IPS-20b (cell line): Measurements from ENCODE around the gene TNS4.
A peak's percentile ranks its signal among the peaks of the same experiment; 100 is the strongest.

ENCODE experiments used
- H3K27ac ChIP-seq: one replicate; pipeline ENCODE4 v1.5.1; 2013; ENCODE audit warnings: low read length
- H3K27me3 ChIP-seq: 2 replicates; pipeline ENCODE4 v1.6.1; 2013; ENCODE audit warnings: mild to moderate bottlenecking, low read length, inconsistent platforms; ENCODE audit not compliant: insufficient read depth
- H3K36me3 ChIP-seq: 2 replicates; pipeline ENCODE4 v1.6.1; 2013; ENCODE audit warnings: low read depth, mild to moderate bottlenecking, inconsistent platforms, low read length, moderate library complexity; ENCODE audit not compliant: insufficient read depth
- H3K4me1 ChIP-seq: 2 replicates; pipeline ENCODE4 v1.6.1; 2013; ENCODE audit warnings: mild to moderate bottlenecking, control low read depth, inconsistent platforms, low read length, moderate library complexity; ENCODE audit not compliant: insufficient read depth
- H3K4me3 ChIP-seq: 2 replicates; pipeline ENCODE4 v1.5.1; 2013; ENCODE audit warnings: mild to moderate bottlenecking, low read length, inconsistent platforms
- H3K9ac ChIP-seq: 2 replicates; pipeline ENCODE4 v1.6.1; 2013; ENCODE audit warnings: low read depth, mild to moderate bottlenecking, inconsistent platforms, low read length, moderate library complexity
- H3K9me3 ChIP-seq: 2 replicates; pipeline ENCODE4 v1.6.1; 2013; ENCODE audit warnings: mild to moderate bottlenecking, low read depth, low read length, inconsistent platforms; ENCODE audit not compliant: insufficient read depth

TNS4 gene

GRCh38 chr17:40514013-40514875 is 12.8 kb upstream of the TNS4 start:
- no peaks in the 10 kb centered on the region for H3K36me3 ChIP-seq
- H3K9ac ChIP-seq = no peak overlapping the region
- no peaks in the 10 kb centered on the region; the same call in 1 of the 2 replicates for H3K27me3 ChIP-seq
- H3K27ac ChIP-seq = no peak overlapping the region
- H3K4me3 ChIP-seq = no peak overlapping the region
- no peaks in the 10 kb centered on the region for H3K9me3 ChIP-seq
- H3K4me1 ChIP-seq = peaks cover 9% of the 10 kb centered on the region

- peaks cover 6% of the 10 kb centered on the region for H3K4me1 ChIP-seq
- H3K27me3 ChIP-seq = no peaks in the 10 kb centered on the region; the same call in 1 of the 2 replicates
- no peak overlapping the region for H3K27ac ChIP-seq
- H3K36me3 ChIP-seq = no peaks in the 10 kb centered on the region
- H3K9me3 ChIP-seq = no peaks in the 10 kb centered on the region
- H3K4me3 ChIP-seq = no peak overlapping the region
- no peak overlapping the region for H3K9ac ChIP-seq
These were observed 10.3 kb upstream of the TNS4 start for GRCh38 chr17:40511667-40512220.

- H3K4me3 ChIP-seq = no peak overlapping the region
- peaks cover 8% of the 10 kb centered on the region for H3K4me1 ChIP-seq
- no peak overlapping the region for H3K9ac ChIP-seq
- no peaks in the 10 kb centered on the region; the same call in 1 of the 2 replicates for H3K27me3 ChIP-seq
- H3K9me3 ChIP-seq = no peaks in the 10 kb centered on the region
- H3K27ac ChIP-seq = no peak overlapping the region
- H3K36me3 ChIP-seq = no peaks in the 10 kb centered on the region
These were observed 9.7 kb upstream of the TNS4 start for GRCh38 chr17:40511136-40511535.

- no peak overlapping the region for H3K9ac ChIP-seq
These were observed 8.9 kb upstream of the TNS4 start for GRCh38 chr17:40510328-40510648.

GRCh38 chr17:40509626-40510327 is 8.4 kb upstream of the TNS4 start:
- Histone ChIP-seq H3K9me3 (no peaks in the 10 kb centered on the region), H3K27me3 (no peaks in the 10 kb centered on the region), H3K9ac (no peak overlapping the region), H3K4me1 (peaks cover 8% of the 10 kb centered on the region), H3K4me3 (no peak overlapping the region), H3K27ac (no peak overlapping the region), H3K36me3 (no peaks in the 10 kb centered on the region)

More at GRCh38 chr17:40510328-40510648, 8.9 kb upstream of the TNS4 start:
- Histone ChIP-seq H3K27ac (no peak overlapping the region), H3K36me3 (no peaks in the 10 kb centered on the region), H3K27me3 (no peaks in the 10 kb centered on the region; the same call in 1 of the 2 replicates), H3K4me3 (no peak overlapping the region), H3K4me1 (peaks cover 8% of the 10 kb centered on the region), H3K9me3 (no peaks in the 10 kb centered on the region)

GRCh38 chr17:40506786-40507185 is 5.4 kb upstream of the TNS4 start:
- Histone ChIP-seq H3K9me3 (no peaks in the 10 kb centered on the region), H3K27ac (no peak overlapping the region), H3K4me1 (peaks cover 8% of the 10 kb centered on the region), H3K27me3 (no peaks in the 10 kb centered on the region), H3K36me3 (no peaks in the 10 kb centered on the region), H3K4me3 (no peak overlapping the region), H3K9ac (no peak overlapping the region)

GRCh38 chr17:40503154-40503553 is 1.7 kb upstream of the TNS4 start:
- Histone ChIP-seq H3K4me1 (peaks cover 12% of the 10 kb centered on the region; the same call in 1 of the 2 replicates), H3K27me3 (no peaks in the 10 kb centered on the region), H3K27ac (no peak overlapping the region), H3K9ac (no peak overlapping the region), H3K36me3 (no peaks in the 10 kb centered on the region), H3K4me3 (no peak overlapping the region), H3K9me3 (no peaks in the 10 kb centered on the region)

GRCh38 chr17:40502716-40503115 is 1.3 kb upstream of the TNS4 start:
- Histone ChIP-seq H3K27ac (no peak overlapping the region), H3K9ac (no peak overlapping the region), H3K4me1 (peaks cover 17% of the 10 kb centered on the region; the same call in 1 of the 2 replicates), H3K27me3 (no peaks in the 10 kb centered on the region), H3K36me3 (no peaks in the 10 kb centered on the region), H3K9me3 (no peaks in the 10 kb centered on the region), H3K4me3 (no peak overlapping the region)

- no peak overlapping the region for H3K4me3 ChIP-seq
- no peaks in the 10 kb centered on the region for H3K27me3 ChIP-seq
- H3K4me1 ChIP-seq = peaks cover 14% of the 10 kb centered on the region; the same call in 1 of the 2 replicates
- H3K9ac ChIP-seq = no peak overlapping the region
- no peaks in the 10 kb centered on the region for H3K9me3 ChIP-seq
- no peaks in the 10 kb centered on the region for H3K36me3 ChIP-seq
- H3K27ac ChIP-seq = no peak overlapping the region
These were observed 714 bp downstream of the TNS4 start for GRCh38 chr17:40500709-40501108.

- H3K4me3 ChIP-seq = no peak overlapping the region
- H3K27me3 ChIP-seq = no peaks in the 10 kb centered on the region
- no peaks in the 10 kb centered on the region for H3K9me3 ChIP-seq
- no peak overlapping the region for H3K27ac ChIP-seq
- H3K9ac ChIP-seq = peak overlapping the region; percentile 17; the same call in 1 of the 2 replicates
- H3K4me1 ChIP-seq = peaks cover 14% of the 10 kb centered on the region; the same call in 1 of the 2 replicates
- H3K36me3 ChIP-seq = no peaks in the 10 kb centered on the region
These were observed 1.2 kb downstream of the TNS4 start for GRCh38 chr17:40500190-40500589.

- Histone ChIP-seq H3K4me3 (peak overlapping the region; percentile 7; the same call in 1 of the 2 replicates), H3K27me3 (no peaks in the 10 kb centered on the region), H3K9me3 (no peaks in the 10 kb centered on the region), H3K27ac (peak overlapping the region; percentile 80), H3K36me3 (no peaks in the 10 kb centered on the region), H3K4me1 (peaks cover 14% of the 10 kb centered on the region; the same call in 1 of the 2 replicates), H3K9ac (peak overlapping the region; percentile 17; the same call in 1 of the 2 replicates)
These were observed 1.8 kb downstream of the TNS4 start for GRCh38 chr17:40499551-40500189.
